Measurements from ENCODE around the gene MAPKAPK5. TPM values are rescaled to one million over a fixed set of nuclear protein-coding genes. Genes with fewer than 3 reads are reported as not detected.

MAPKAPK5 gene
- total and polyA plus RNA-seq, 9 of the 15 experiments (the other 6 are each of a cell fraction or from before 2014, with no cell fraction given): 11.6 to 72.1 (median 60.4) TPM

DNA sequence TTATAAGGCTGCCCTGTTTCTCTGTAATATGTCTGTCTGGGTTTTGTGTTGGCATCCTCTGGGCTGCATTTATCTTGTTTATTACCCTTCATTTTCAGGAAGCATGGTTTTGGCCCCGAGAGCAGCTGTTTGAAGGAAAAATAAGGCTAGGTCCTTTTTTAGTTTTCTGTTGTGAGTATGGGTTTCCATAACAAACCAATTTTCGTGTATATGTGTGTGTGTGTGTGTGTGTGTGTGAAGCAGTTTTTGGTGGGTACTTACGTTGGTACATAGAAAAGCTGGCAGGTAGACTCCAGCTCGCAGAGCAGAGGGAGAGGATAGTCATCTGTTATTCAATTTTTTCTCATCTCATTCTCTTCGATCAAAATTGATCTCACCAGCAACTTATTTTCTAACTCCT, 52.5 kb downstream of the MAPKAPK5 start (continued):
- TF ChIP-seq, protein P1, sequence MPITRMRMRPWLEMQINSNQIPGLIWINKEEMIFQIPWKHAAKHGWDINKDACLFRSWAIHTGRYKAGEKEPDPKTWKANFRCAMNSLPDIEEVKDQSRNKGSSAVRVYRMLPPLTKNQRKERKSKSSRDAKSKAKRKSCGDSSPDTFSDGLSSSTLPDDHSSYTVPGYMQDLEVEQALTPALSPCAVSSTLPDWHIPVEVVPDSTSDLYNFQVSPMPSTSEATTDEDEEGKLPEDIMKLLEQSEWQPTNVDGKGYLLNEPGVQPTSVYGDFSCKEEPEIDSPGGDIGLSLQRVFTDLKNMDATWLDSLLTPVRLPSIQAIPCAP (CRISPR knock-in tag; IDR thresholded peaks at IDR 0.05; ENCODE audit: borderline replicate concordance): no peak

DNA sequence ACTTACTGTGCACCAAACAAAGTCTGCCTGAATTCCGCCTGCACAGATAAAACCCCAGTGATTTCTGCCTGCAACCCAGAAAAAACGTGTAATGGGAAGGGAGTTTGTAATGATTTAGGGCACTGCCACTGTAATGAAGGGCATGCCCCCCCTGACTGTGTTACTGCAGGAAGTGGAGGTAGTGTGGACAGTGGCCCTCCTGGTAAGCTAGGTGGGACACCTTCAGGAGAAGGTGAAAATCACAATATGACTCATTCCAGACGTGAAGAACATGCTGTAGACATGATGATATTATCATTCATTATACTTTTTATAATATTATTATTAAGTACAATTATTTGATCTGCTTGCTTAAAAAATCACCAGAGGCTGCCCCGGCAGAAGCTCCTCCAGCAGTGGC, 59.2 kb downstream of the MAPKAPK5 start:
- Histone ChIP-seq H3K79me2 (ENCODE audit: control insufficient read depth, insufficient read depth, low read length) (no peaks in the 10 kb centered on the region), H3K27me3 (ENCODE audit: control insufficient read depth in 2 of 2, insufficient read depth in 2 of 2, low read length in 2 of 2) (no peaks in the 10 kb centered on the region), H3K27ac (ENCODE audit: extremely low read depth, low read depth, low read length) (no peak overlapping the region), H3K36me3 (ENCODE audit: control insufficient read depth, insufficient read depth, low read length) (peaks cover 35% of the 10 kb centered on the region), H2AFZ (ENCODE audit: low read depth, low read length) (no peak overlapping the region), H3K4me3 (no peak overlapping the region), H3K4me1 (replicated peaks in 1 of 2; ENCODE audit: control insufficient read depth in 2 of 2, insufficient read depth in 2 of 2, low read length in 2 of 2) (peaks cover 0 to 3% of the 10 kb centered on the region in 2 experiments; a peak in 2 of 5 replicates), H3K9me3 (replicated peaks; ENCODE audit: control insufficient read depth, insufficient read depth, low read depth, low read length) (no peaks in the 10 kb centered on the region), H4K20me1 (replicated peaks; ENCODE audit: control insufficient read depth, insufficient read depth, low read length) (no peaks in the 10 kb centered on the region), H3K9me1 (ENCODE audit: control insufficient read depth, insufficient read depth, low read length) (peaks cover 4% of the 10 kb centered on the region), H3K9ac (ENCODE audit: insufficient read depth in 1 of 2, low read depth in 2 of 2, low read length in 2 of 2) (no peak overlapping the region), H3K4me2 (ENCODE audit: insufficient read depth, low read length) (no peak overlapping the region)
- DNase-seq (ENCODE audit: extremely low read depth in 1 of 4, low spot score in 3 of 4) (no peak), ATAC-seq (peak; percentile 55; the same call in 2 of the 3 replicates), FAIRE-seq (no peak)
- intact Hi-C loops (cut with micrococcal nuclease): no loop called here
- POLR2A ChIA-PET: interaction anchor here (0.6 kb wide), 1 partner anchor 487 kb away, joined by 3 read pairs; no protein-coding TSS in a partner anchor
- BruUV-seq (replicated peaks): no TSS peak
- no peak for TF ChIP-seq ZNF134 (CRISPR knock-in tag; conservative IDR thresholded peaks at IDR 0.05)
- CTCF ChIA-PET (ENCODE audit: low intra/inter-chr PET ratio): no interaction called here
- 56% methylated on average over 4 of the region's 4 CpGs for WGBS (ENCODE audit: insufficient coverage, low coverage, missing lambda C conversion rate)
- in situ Hi-C loops (cut with MboI): no loop called here

DNA sequence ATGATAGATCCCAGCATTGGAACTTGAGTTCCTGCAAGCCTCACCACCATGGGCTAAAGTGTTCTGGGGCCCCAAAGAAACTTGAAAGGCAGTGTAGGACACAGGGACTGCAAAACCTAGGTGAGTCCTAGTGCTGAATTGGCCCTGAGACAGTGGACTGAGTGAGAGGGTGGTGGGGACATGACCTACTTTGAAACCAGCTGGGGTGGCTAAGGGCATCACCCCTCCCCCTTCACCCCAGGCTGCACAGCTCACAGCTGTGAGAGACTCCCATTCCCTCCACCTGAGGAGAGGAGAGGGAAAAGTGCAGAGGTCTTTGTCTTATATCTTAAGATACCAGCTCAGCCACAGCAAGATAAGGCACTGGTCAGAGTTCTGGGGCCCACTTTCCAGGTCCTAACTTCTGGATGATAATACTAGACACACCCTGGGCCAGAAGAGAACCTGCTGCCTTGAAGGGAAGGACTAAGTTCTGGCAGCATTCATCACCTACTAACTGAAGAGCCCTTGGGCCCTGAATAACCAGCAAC, 62.5 kb downstream of the MAPKAPK5 start:
- in situ Hi-C loops (cut with MboI) (no loop called here), intact Hi-C loops (cut with micrococcal nuclease) (no loop called here)
- H2AFZ ChIP-seq (ENCODE audit: low read depth, low read length): no peak overlapping the region
- H3K9me3 ChIP-seq (replicated peaks; ENCODE audit: control insufficient read depth, insufficient read depth, low read depth, low read length): no peaks in the 10 kb centered on the region
- POLR2A ChIA-PET: interaction anchor here (0.6 to 1.0 kb wide), 3 partner anchors 15 to 109 kb away, joined by 3 to 5 read pairs (median 3); partner anchors contain the start of genes ERP29 and TMEM116
- no TSS peak for BruUV-seq (replicated peaks)
- H3K4me3 ChIP-seq: no peak overlapping the region
- no peak for FAIRE-seq
- H3K27ac ChIP-seq (ENCODE audit: extremely low read depth, low read depth, low read length): no peak overlapping the region
- peaks cover 18% of the 10 kb centered on the region for H3K36me3 ChIP-seq (ENCODE audit: control insufficient read depth, insufficient read depth, low read length)
- no peaks in the 10 kb centered on the region for H3K9me1 ChIP-seq (ENCODE audit: control insufficient read depth, insufficient read depth, low read length)
- H3K27me3 ChIP-seq (ENCODE audit: control insufficient read depth in 2 of 2, insufficient read depth in 2 of 2, low read length in 2 of 2): no peaks in the 10 kb centered on the region
- no peak overlapping the region; the same call in 1 of the 2 replicates for H3K4me2 ChIP-seq (ENCODE audit: insufficient read depth, low read length)
- H3K79me2 ChIP-seq (ENCODE audit: control insufficient read depth, insufficient read depth, low read length): no peaks in the 10 kb centered on the region
- DNase-seq (ENCODE audit: extremely low read depth in 1 of 4, low spot score in 3 of 4): peak in 1 of 4 experiments; percentile 28
- peaks cover 0 to 3% of the 10 kb centered on the region in 2 experiments; a peak in 2 of 5 replicates for H3K4me1 ChIP-seq (replicated peaks in 1 of 2; ENCODE audit: control insufficient read depth in 2 of 2, insufficient read depth in 2 of 2, low read length in 2 of 2)
- CTCF ChIA-PET (ENCODE audit: low intra/inter-chr PET ratio): no interaction called here
- H3K9ac ChIP-seq (ENCODE audit: insufficient read depth in 1 of 2, low read depth in 2 of 2, low read length in 2 of 2): no peak overlapping the region
- H4K20me1 ChIP-seq (replicated peaks; ENCODE audit: control insufficient read depth, insufficient read depth, low read length): no peaks in the 10 kb centered on the region
- peak; percentile 31; the same call in 2 of the 3 replicates for ATAC-seq
- TF ChIP-seq SPI1 (IDR thresholded peaks at IDR 0.05; ENCODE audit: borderline replicate concordance, low read depth, low read length): no peak
- TF ChIP-seq, protein P2, sequence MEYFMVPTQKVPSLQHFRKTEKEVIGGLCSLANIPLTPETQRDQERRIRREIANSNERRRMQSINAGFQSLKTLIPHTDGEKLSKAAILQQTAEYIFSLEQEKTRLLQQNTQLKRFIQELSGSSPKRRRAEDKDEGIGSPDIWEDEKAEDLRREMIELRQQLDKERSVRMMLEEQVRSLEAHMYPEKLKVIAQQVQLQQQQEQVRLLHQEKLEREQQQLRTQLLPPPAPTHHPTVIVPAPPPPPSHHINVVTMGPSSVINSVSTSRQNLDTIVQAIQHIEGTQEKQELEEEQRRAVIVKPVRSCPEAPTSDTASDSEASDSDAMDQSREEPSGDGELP (CRISPR knock-in tag; IDR thresholded peaks at IDR 0.05; ENCODE audit: borderline replicate concordance): peak; percentile 47; the same call in 1 of the 2 replicates
- no peak for TF ChIP-seq CBX3 (IDR thresholded peaks at IDR 0.05; ENCODE audit: borderline replicate concordance in 1 of 2, low read length in 2 of 2)
- TF ChIP-seq PHF8 (IDR thresholded peaks at IDR 0.05; ENCODE audit: borderline replicate concordance, low read length): no peak
- peak; percentile 14; the same call in 1 of the 2 replicates for TF ChIP-seq SUPT5H (IDR thresholded peaks at IDR 0.05)
- no peak for TF ChIP-seq ETV6 (IDR thresholded peaks at IDR 0.05; ENCODE audit: borderline replicate concordance in 1 of 2, low read depth in 2 of 2, low read length in 1 of 2)
- TF ChIP-seq ETV6 (CRISPR knock-in tag; IDR thresholded peaks at IDR 0.05; ENCODE audit: borderline replicate concordance): no peak
- no peak for TF ChIP-seq PURB (CRISPR knock-in tag; IDR thresholded peaks at IDR 0.05; ENCODE audit: low read depth)
- TF ChIP-seq, protein P3, sequence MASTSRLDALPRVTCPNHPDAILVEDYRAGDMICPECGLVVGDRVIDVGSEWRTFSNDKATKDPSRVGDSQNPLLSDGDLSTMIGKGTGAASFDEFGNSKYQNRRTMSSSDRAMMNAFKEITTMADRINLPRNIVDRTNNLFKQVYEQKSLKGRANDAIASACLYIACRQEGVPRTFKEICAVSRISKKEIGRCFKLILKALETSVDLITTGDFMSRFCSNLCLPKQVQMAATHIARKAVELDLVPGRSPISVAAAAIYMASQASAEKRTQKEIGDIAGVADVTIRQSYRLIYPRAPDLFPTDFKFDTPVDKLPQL (IDR thresholded peaks at IDR 0.05; ENCODE audit: extremely low read depth, insufficient read length): no peak
- no peak for TF ChIP-seq RNF2 (IDR thresholded peaks at IDR 0.05)
